CD4-positive, alpha-beta T cell (primary cell): ENCODE measurements around the gene EFEMP1. TPM values are rescaled to one million over a fixed set of nuclear protein-coding genes. Genes with fewer than 3 reads are reported as not detected.

Experiments used
- ATAC-seq: fragments of 200-7000 bp; cut with Tn5 transposase; one replicate; pipeline ENCODE4 v1.10.0; 2022; ENCODE audit warnings: mild to moderate bottlenecking; ENCODE audit not compliant: poor library complexity
- CTCF ChIA-PET: fragments of 350-600 bp; sonication (Branson Sonifier 250); formaldehyde crosslinking; loops from one replicate; lab custom pipeline; 2021; ENCODE audit warnings: antibody characterized with exemption, inconsistent platforms; lab: Charles Lee
- POLR2A ChIA-PET: fragments of 350-600 bp; sonication (Branson Sonifier 250); formaldehyde crosslinking; loops from one replicate; lab custom pipeline; 2021; ENCODE audit warnings: antibody characterized with exemption, inconsistent platforms; lab: Charles Lee
- DNase-seq, 14 experiments: peaks; one replicate each; pipeline ENCODE4 v3.0.0-alpha.2; 2013 to 2020; ENCODE audit warnings: mixed read lengths in 2 of 14
- H3K27ac ChIP-seq, 2 donors: one replicate each; pipeline versions ENCODE4 v1.5.1 to v1.7.0; 2013; ENCODE audit warnings: low read length in 2 of 2, low read depth in 1 of 2, mild to moderate bottlenecking in 1 of 2
- H3K27me3 ChIP-seq, 2 experiments: 1 replicate in 1 of 2; 2 replicates in 1 of 2; pipeline versions ENCODE4 v1.6.1 to v1.7.0; 2013; ENCODE audit warnings: low read length in 2 of 2, control low read depth in 1 of 2, mild to moderate bottlenecking in 1 of 2, moderate library complexity in 1 of 2; ENCODE audit not compliant: insufficient read depth in 2 of 2, control insufficient read depth in 1 of 2
- H3K36me3 ChIP-seq: one replicate; pipeline ENCODE4 v1.6.1; 2013; ENCODE audit warnings: low read length, control low read depth; ENCODE audit not compliant: insufficient read depth
- H3K4me1 ChIP-seq: one replicate; pipeline ENCODE4 v1.6.1; 2013; ENCODE audit warnings: low read length, control low read depth; ENCODE audit not compliant: insufficient read depth
- H3K4me3 ChIP-seq: one replicate; pipeline ENCODE4 v1.5.1; 2013; ENCODE audit warnings: mild to moderate bottlenecking, low read length, moderate library complexity
- H3K9me3 ChIP-seq, 2 experiments: 1 replicate in 1 of 2; 2 replicates in 1 of 2; pipeline versions ENCODE4 v1.6.1 to v1.7.0; 2013; ENCODE audit warnings: low read length in 2 of 2, mild to moderate bottlenecking in 2 of 2, control low read depth in 1 of 2, moderate library complexity in 1 of 2; ENCODE audit not compliant: control insufficient read depth in 1 of 2, insufficient read depth in 1 of 2
- H3K27ac Mint-ChIP-seq: one replicate; pipeline ENCODE4 v1.8.0; 2020; ENCODE audit warnings: mixed read lengths
- H3K27me3 Mint-ChIP-seq: one replicate; pipeline ENCODE4 v1.8.0; 2021; ENCODE audit warnings: mixed read lengths
- H3K36me3 Mint-ChIP-seq: one replicate; pipeline ENCODE4 v1.8.0; 2021; ENCODE audit warnings: low read depth, mixed read lengths
- H3K4me1 Mint-ChIP-seq: one replicate; pipeline ENCODE4 v1.8.0; 2021; ENCODE audit warnings: low read depth, mixed read lengths
- H3K4me3 Mint-ChIP-seq: one replicate; pipeline ENCODE4 v1.8.0; 2020; ENCODE audit warnings: mild to moderate bottlenecking, mixed read lengths
- H3K9me3 Mint-ChIP-seq: one replicate; pipeline ENCODE4 v1.8.0; 2020; ENCODE audit warnings: mixed read lengths
- intact Hi-C, 2 experiments: fragments of 100-400 bp; cut with DNase I in 1 of 2; cut with micrococcal nuclease in 1 of 2; formaldehyde crosslinking; loops; one replicate each; pipeline versions ENCODE4 v1.15.1 to v1.9.0; 2023 to 2025; cut with DNase I, micrococcal nuclease
- total RNA-seq, 174 experiments: library from RNA in 2 of 174; stranded (reverse) in 2 of 174; gene quantifications; one replicate each; pipeline ENCODE4 v1.2.3 and lab custom pipeline; 2021 to 2026
- TF ChIP-seq, protein P1 (sequence below): fragments of 200-600 bp; IDR thresholded peaks from one replicate; pipeline ENCODE4 v1.8.0; 2022; ENCODE audit warnings: antibody characterized with exemption, mild to moderate bottlenecking

The EFEMP1 gene
- total RNA-seq, 2 experiments from 2014 or later: not detected

DNA sequence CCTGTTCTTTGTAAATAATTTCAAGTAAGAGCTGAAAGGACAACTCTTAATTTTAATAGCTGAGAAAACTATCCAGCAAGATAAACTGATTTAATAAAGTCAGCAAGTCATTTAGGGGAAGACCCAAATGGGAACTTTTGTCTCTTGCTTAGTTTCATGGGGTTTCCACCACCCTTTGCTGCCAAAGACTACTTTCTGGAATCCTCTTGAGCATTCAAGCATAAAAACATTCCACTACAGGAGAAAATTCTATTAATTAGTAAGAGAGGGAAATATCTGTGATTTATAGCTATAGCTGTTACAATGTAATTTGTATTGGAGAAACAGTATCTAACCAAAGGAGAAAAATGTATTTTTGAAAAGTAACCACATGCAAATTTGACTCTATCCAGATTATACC, 20.6 kb downstream of the EFEMP1 start:
- Mint-ChIP-seq H3K27ac (no peak overlapping the region), H3K9me3 (peaks cover 2% of the 10 kb centered on the region)

DNA sequence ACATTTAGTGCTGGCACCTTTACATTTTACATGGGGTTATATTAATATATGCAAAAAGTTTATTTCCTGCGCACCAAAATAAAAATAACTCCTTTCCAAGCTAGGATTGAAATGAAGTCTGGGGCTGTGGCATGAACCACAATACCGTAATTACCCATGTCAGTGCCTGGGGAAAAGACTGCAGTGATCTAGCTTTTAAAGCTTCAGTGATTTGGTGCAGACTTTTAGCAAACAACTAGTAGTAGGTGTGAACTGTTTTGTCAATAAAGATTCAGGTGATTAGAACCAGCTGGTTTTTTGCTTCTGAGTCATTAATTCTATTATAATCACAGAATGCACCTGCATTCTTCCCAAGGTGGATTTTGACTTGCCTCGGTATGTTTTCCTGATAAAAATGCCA, 21.2 kb downstream of the EFEMP1 start:
- TF ChIP-seq, protein P1, sequence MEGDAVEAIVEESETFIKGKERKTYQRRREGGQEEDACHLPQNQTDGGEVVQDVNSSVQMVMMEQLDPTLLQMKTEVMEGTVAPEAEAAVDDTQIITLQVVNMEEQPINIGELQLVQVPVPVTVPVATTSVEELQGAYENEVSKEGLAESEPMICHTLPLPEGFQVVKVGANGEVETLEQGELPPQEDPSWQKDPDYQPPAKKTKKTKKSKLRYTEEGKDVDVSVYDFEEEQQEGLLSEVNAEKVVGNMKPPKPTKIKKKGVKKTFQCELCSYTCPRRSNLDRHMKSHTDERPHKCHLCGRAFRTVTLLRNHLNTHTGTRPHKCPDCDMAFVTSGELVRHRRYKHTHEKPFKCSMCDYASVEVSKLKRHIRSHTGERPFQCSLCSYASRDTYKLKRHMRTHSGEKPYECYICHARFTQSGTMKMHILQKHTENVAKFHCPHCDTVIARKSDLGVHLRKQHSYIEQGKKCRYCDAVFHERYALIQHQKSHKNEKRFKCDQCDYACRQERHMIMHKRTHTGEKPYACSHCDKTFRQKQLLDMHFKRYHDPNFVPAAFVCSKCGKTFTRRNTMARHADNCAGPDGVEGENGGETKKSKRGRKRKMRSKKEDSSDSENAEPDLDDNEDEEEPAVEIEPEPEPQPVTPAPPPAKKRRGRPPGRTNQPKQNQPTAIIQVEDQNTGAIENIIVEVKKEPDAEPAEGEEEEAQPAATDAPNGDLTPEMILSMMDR: no peak
- H3K4me1 Mint-ChIP-seq: no peaks in the 10 kb centered on the region
- intact Hi-C loops: no loop called here
- no peaks in the 10 kb centered on the region for H3K27me3 Mint-ChIP-seq
- H3K36me3 ChIP-seq: no peaks in the 10 kb centered on the region
- H3K27ac Mint-ChIP-seq: no peak overlapping the region
- DNase-seq: no peak
- H3K4me1 ChIP-seq: no peaks in the 10 kb centered on the region
- H3K9me3 Mint-ChIP-seq: peaks cover 2% of the 10 kb centered on the region
- no peak overlapping the region for H3K27ac ChIP-seq
- H3K27me3 ChIP-seq: no peaks in the 10 kb centered on the region
- no peak overlapping the region for H3K4me3 ChIP-seq
- peaks cover 0 to 3% of the 10 kb centered on the region in 2 experiments for H3K9me3 ChIP-seq
- no peak for ATAC-seq
- ChIA-PET POLR2A (no interaction called here), CTCF (no interaction called here)
- H3K36me3 Mint-ChIP-seq: no peaks in the 10 kb centered on the region
- no peak overlapping the region for H3K4me3 Mint-ChIP-seq

More for the DNA sequence above, 20.6 kb downstream of the EFEMP1 start:
- no peak overlapping the region for H3K4me3 ChIP-seq
- intact Hi-C loops: no loop called here
- TF ChIP-seq, protein P1: no peak
- no peaks in the 10 kb centered on the region for H3K4me1 Mint-ChIP-seq
- no peaks in the 10 kb centered on the region for H3K27me3 ChIP-seq
- no peaks in the 10 kb centered on the region for H3K36me3 Mint-ChIP-seq
- peaks cover 0 to 3% of the 10 kb centered on the region in 2 experiments for H3K9me3 ChIP-seq
- H3K36me3 ChIP-seq: no peaks in the 10 kb centered on the region
- H3K4me1 ChIP-seq: no peaks in the 10 kb centered on the region
- no peak overlapping the region for H3K27ac ChIP-seq
- DNase-seq (no peak), ATAC-seq (no peak)
- CTCF ChIA-PET: no interaction called here
- H3K27me3 Mint-ChIP-seq: no peaks in the 10 kb centered on the region
- POLR2A ChIA-PET: no interaction called here
- no peak overlapping the region for H3K4me3 Mint-ChIP-seq

DNA sequence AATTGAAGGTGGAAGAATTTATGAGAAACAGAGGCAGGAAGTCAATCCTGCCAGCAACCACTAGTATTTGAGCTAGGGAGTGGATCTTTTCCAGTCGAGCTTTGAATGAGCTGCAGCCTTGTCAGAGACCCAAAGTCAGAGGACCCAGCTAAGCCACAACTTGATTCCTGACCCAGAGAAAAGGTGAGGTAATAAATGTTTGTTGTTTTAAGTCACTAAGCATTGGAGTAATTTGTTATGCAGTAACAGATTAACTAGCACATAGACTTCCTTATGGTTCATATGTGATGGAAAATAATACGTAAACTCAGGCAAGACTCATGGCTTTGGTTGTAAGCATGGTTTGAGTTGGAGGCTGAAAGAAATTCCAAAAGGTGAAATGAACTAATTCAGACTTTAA, 21.6 kb downstream of the EFEMP1 start:
- CTCF ChIA-PET: no interaction called here
- Mint-ChIP-seq H3K4me3 (no peak overlapping the region), H3K27ac (no peak overlapping the region), H3K9me3 (peaks cover 2% of the 10 kb centered on the region), H3K36me3 (no peaks in the 10 kb centered on the region), H3K27me3 (no peaks in the 10 kb centered on the region), H3K4me1 (no peaks in the 10 kb centered on the region)
- no peak overlapping the region for H3K4me3 ChIP-seq
- no peaks in the 10 kb centered on the region for H3K27me3 ChIP-seq
- H3K27ac ChIP-seq: no peak overlapping the region
- no peaks in the 10 kb centered on the region for H3K4me1 ChIP-seq
- peaks cover 0 to 3% of the 10 kb centered on the region in 2 experiments for H3K9me3 ChIP-seq
- intact Hi-C loops: no loop called here
- ATAC-seq (no peak), DNase-seq (no peak)
- H3K36me3 ChIP-seq: no peaks in the 10 kb centered on the region
- TF ChIP-seq, protein P1: no peak
- POLR2A ChIA-PET: no interaction called here
